Smooth muscle cell of the brain vasculature (primary cell): ENCODE measurements around the gene KRTAP5-1.

ENCODE experiments used
- DNase-seq: peaks from one replicate; pipeline ENCODE4 v3.0.0-alpha.2; 2012; ENCODE audit warnings: low read depth, low spot score

Gene KRTAP5-1

DNA sequence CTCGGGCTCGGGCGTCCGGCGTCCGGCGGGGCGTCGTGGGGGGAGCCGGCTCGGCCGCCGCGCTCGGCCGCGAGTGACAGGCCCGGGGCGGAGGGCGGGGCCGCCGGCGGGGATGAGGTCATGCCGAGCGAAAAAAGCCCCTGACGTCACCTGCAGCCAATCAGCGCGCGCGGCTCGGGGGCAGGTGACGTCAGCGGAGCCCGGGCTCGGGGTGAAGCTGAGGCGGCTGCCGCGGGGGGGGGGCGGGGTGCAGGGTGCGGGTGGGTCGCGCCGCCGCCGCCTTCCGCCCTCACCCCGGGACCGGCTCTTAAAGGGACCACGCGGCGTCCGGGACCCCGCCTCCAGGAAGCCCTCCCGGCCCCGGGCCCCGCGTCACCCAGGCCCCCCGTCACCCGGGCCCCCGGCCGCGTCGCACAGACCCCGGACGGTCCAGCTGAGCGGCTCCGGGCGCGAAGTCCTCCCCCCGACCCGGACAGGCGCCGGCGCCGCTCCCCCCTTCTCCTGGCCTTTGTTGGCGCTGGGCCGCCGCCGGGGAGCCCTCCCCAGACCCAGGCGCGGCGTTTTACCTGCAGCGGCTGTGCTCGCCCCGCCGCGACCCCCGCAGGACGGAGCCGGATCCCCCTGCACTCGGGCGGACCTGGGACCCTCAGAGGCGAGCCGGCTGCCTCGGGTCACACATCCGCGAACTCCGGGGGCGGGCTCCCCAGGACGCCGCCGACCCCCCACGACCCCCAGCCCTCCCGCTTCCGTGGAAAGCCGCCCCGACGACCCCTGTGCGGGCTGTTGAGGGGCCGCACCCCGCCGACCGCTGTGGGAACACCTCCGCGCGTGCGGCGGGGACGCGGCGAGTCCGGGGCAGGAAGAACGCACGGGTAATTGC lies 12.6 kb downstream of the KRTAP5-1 start, which contains the start of gene DUSP8:
Gene DUSP8 (minus strand): TSS at position 75 of the 880 bp plus-strand sequence. CDS start 6,445 bp downstream, outside the sequence.
- peak; percentile 33 for DNase-seq

DNA sequence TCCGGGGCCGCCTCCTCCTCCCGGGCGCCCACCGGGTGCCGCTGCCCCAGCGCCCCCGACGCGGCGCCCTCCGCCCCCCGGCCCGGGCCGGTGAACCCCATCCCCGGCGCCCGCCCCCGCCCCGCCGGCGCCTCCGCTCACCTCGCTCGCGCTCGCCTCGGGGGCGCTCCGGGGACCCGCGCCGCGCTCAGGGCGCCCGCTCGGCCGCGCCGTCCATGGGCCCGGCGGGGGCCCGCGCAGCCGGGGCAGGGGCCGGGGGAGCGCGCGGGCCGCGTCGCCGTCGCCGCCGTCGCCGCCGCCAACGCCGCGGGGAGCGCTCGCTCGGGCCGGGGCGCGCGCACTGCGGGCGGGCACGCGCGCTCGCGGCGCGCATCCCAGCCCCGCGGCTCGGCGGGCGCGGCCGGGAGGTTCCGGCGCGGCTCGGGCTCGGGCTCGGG lies 13.3 kb downstream of the KRTAP5-1 start:
- no peak for DNase-seq

DNA sequence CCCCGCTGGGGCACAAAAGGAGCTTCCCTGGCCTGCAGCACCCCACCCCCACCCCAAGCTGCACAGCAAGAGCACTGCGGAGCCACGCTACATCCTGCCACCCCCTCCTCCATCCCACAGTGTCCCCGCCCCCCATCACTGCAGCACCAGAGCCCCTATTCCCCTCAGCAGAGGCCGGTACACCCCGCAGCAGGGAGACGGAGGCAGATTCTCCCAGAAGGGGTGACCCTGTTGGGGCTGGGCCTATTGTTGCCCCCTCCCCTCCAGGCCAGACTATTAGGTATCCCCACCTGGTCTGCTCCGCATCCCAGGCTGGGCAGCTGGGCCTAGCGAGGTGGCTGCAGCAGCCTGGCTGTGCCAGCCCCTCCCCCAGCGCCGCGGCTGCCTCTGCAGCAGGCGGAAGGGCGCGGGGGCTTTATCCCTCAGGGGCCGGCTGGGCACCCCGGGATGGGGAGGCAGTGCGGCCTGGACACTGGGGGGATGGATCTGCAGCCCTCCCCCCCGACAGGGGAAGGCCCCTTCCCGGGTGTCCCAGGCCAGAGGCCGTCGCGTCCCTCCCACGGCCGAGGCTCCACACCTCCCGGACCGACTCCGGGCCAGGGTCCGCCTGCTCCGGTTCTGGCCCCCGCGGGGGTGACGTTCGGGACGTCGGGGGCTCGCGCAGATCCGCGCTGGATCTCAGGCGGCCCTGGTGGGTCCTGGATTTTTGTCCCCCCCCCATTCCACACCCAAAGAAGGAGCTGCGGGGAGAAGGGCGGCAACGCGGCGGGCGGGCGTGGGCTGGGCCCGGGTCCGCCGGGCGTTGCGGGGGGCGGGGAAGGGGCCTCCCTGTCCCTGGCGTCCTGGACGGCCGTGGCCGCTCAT lies 14.0 kb downstream of the KRTAP5-1 start:
- no peak for DNase-seq

DNA sequence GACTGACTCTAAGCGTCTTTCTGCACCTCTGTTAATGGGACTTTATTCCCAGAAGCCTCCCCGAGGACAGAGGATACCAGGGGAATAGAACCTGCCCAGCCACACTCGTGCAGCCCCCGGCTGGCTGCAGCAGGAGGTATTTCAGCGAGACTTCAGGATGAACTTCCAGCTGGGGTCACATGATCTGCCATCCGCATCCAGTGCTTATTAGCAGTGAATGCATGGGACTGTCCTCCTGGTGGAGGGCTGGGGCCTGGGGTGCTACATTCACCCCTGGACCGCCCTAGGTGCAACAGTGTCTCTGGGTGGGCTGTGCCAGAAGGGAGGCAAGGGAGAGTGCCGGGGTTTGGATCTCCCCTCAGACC lies 14.6 kb downstream of the KRTAP5-1 start:
- DNase-seq = no peak

DNA sequence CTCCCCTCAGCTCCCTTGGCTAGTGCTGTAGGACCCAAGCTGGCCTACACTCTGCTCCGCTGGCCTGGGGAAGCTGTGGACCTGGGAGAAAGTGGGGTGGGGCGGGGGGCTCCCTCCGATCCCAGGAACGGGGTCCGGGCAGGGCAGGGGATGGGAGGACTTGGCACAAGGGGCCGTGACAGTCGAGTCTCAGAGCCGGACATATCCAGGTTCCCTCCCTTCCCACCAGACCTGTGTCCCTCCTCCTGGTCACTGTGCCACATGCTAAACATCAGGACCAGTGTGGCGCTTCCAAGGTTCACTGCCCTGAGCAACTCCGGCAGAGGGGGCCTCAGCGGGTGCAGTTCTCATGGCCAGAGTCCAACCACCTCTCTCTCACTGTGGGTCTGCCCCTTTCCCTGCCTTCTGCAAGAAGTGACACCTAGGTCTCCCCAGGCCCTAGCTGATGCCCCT lies 15.1 kb downstream of the KRTAP5-1 start:
- no peak for DNase-seq

DNA sequence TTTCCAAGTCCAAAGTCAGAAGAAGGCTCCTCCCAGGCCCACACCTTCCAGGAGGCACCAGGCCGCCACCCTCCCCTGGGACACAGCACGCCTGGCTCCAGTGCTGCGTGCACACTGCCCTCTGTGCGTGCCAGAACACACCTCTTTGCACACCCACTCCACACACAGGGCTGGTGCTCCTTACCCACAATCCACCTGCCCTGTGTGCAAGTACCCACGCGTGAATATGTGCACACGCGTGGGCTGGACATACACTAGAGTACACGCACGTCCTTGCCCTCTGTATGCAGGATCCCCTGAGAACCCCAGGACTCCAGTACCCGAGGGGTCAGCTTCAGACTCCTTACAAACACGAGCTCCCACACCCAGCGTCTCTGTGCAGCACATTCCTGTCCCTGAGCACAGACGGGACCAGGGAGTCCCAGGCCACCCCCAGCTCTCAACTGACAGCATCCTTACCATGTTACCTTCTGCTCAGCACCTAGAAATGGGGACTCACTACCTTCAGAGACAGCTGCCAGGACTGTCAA lies 15.8 kb downstream of the KRTAP5-1 start:
- no peak for DNase-seq

DNA sequence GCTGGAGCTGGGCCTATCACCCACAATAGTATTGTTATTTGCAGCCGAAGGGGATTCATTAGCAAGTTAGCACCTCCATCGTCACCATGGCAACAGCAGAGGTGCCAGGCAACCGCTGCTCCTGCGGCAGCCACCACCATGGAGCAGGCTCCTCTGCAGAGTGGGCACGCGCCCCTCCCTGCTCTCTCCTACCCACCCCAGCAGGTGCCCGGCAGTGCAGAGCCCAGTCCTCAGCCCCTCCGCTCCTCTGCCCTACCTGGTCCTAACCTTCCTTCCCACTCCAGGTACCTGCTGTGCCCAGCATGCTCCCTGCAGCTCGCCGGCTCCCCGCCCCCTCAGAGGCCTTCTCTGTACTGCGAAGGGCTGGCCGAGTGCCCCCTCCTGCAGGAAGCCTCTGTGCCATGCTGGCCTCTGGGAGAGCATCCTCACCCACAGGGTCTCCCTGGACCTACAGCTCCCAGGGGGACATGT lies 16.6 kb downstream of the KRTAP5-1 start:
- DNase-seq = no peak

DNA sequence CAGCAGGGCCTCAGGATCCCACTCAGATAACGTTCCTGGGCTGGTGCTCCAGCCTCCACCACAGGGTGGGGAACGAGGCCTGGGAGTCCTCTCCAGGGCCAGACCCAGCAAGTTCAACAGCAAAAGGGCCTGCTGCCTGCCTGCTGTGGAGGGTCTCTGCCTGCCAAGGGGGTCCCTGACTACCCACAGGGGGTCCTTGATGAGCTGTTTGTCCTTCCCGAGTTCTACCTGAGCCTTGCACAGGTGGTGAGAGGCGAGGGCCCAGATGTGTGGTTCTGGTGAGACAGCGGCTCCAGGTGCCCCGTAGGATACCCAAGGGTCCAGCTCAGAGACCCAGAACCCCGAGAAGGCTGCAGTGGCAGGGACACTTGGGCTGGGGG lies 17.4 kb downstream of the KRTAP5-1 start:
- DNase-seq = no peak

DNA sequence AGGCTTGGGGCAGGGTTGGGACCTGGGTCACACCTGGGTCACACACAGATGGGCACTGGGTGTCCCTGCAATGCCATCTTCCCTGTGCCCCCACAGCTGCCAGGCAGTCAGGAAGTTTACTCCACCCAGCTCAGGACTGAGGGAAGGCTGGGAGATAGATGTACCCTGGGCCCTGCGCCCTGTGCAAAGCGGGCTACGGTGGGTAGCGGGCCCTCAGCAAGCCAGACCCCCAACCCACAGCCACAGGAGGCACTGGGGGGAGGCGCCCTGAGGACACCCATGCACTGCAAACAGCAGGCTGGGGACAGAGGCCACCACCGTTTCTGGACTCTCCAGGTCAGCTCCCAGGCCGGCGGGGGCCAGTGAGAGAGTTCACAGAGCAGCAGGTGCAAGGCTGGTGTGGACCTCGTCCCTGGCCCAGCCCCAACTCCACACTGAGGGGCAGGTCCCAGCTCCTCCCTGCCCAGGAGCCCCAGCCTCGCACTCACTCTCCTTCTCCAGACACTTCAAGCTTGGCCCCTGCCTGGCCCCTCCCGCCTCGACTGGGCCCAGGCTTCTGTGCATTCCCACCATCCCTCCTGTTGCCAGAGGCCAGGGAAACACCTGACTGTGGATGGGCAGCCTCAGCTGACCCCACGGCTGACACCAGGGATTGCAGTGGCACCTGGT lies 17.9 kb downstream of the KRTAP5-1 start:
- DNase-seq = no peak

DNA sequence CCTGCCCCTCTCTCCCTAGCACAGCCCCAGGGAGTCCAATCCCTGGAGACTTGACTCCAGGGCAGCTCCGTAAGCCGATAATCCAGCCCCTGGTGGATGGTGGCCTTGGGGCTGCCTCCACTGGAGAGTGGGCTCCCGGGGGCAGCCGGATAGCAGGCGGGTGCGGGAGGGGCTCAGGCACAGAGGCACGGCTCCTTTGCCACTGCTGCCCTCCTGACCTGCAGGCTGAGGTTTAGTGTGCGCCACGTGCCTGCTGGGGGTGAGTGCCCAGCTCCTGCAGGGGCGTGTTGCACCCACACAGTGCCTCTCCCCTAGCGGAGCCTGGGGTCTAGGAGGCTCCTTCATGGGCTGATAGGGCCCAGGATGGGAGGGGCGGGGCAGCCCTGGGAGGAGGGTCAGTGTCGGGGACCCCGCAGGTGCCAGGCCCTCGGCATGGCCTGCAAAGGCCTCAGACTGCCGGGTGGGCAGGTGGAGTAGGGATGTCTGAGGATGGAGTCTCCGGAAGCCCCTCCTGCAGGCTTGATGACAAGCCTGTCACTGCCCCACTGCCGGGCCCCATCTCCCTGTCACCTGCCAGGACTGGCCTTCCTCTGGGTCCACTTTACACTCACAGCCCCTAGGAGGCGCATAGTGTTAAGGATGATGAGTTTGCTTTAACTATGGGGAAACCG lies 18.6 kb downstream of the KRTAP5-1 start:
- no peak for DNase-seq

DNA sequence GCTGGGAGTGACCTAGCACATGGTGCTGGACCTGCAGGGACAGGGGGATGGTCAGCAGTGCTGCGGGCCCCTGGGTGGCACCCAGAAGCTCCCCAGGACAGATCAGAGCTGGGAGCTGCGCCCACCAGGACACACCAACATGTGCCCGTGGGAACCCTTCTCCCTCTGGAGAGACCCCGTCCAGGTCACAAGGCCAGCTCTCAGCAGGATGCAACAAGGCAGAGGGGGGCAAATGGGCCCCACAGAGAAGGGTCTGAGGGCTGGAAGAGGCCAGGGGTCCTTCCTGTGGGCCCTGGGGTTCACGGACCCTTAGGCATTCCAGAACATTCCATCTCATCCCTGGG lies 19.2 kb downstream of the KRTAP5-1 start:
- no peak for DNase-seq

DNA sequence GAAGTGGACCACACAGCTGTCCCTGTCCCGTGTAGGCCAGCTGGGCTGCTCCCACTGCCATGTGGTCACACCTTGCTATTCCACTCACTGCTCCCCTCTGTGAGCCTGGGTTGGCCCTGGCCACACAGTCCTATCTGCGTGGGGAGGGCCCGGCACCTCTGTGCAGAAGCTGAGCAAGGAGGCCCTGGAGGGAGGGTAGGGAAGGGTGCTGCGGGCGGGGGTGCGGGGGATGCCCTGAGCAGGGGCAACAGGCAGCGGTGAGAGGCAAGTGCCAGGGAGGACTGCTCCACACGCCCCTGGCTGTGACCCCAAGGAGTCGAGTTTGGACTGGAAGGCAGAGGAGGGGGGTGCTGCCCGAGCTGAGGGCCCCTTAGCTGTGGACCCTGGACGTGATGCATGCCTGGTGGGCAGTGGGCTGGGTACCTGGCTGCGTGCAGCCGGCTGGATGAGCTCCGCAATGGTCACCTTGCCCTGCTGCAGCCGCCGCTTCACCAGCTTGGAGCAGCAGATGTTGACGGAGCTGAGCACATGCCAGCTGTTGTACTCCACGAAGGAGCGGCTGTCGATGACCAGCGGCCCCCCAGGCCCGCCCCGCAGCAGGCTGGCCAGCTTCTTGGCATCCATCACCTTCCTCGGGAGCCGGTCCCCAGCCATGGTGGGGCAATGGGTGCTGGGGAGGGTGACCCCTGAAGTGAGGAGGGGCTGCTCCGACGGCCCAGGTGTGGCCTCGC lies 19.7 kb downstream of the KRTAP5-1 start:
- DNase-seq = no peak

DNA sequence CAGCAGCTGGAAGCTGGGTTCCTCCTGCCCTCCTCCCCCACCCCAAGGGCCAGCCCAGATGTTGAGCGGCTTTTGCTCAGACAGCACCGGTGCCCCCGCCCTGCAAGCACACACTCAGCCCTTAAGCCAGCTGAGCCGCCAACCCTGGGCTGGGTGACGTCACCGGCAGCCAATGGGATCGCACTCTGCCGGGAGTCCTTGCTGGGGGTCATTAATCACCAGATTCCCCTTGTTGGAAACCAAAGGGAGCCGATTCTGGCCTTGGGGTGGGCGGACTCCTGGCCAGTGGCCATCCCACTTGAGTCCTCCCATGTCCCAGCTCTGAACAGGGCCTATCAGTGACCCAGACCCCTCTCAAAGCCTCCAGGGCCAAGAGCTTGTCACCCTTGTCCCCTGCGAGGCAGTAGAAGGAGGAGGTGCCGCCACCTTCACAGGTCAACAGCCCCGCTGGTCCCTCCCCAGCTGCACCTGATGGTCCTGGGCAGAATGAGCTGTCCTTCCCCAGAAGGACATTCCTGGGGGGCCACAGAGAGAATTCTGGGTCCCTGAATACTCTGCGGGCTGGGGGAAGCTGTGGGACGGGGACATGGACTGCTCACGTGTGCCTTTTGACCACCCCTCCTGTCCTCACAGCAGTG lies 20.4 kb downstream of the KRTAP5-1 start:
- peak; percentile 45 for DNase-seq

DNA sequence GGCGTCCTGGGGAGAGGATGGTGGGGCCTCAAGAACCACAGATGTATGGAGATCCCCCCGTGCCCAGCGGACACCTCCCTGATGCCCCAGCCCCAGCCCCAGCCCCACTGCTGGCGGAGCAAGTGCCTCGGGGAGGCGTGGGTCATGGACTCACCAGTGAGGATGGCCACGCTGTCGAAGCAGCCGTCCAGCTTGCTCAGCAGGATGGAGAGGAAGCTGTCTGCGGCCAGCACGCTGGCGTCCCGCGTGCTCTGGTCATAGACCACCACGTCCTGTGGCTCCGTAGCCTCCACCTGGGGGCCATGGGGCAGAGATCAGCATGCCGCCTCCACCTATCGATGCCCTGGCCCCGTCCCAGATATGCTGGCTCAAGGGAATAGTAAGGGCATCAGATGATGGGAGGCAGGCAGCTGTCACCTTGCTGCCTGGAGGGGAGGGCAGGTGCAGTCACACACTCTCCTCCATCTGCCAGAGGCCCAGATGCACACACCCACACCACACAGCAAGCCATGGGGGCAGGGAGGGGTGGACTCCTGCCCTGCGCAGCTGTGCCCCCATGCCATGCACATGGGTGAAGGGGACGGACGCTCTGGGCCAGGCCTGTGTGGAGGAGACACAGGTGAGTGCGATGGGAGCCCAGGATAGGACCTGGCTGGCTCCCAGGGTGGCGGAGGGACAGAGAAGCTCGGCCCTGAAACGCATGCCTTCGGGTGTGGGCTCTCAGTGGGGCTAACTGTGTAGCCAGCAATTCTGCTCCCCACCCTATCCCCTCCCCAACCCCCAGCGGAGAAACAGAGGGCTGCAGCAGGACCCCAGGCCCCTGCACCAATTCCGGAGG lies 21.2 kb downstream of the KRTAP5-1 start:
- DNase-seq = no peak

DNA sequence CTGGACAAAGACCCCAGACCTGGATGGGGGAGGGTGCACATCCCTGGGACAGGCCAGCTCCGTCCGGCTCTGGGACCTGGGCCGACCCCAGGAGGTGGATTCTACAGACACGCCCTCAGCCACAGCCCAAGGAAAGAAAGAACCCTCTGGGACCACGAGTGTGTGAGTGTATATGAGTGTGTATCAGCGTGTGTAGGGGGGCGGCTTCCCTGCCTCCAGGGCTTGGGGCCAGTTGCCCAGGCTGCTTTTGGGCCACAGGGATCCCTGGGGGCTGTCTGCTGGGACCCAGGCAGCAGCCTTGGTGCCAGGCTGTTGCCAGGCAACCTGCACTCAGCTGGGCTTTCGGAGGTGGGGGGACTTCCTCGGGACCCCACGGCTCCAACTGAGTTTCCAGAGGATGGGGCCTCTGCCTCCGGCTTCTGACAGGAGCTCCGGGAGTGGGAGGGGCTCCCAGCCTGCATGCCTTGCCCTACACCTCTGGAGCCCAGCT lies 21.9 kb downstream of the KRTAP5-1 start:
- DNase-seq = no peak

DNA sequence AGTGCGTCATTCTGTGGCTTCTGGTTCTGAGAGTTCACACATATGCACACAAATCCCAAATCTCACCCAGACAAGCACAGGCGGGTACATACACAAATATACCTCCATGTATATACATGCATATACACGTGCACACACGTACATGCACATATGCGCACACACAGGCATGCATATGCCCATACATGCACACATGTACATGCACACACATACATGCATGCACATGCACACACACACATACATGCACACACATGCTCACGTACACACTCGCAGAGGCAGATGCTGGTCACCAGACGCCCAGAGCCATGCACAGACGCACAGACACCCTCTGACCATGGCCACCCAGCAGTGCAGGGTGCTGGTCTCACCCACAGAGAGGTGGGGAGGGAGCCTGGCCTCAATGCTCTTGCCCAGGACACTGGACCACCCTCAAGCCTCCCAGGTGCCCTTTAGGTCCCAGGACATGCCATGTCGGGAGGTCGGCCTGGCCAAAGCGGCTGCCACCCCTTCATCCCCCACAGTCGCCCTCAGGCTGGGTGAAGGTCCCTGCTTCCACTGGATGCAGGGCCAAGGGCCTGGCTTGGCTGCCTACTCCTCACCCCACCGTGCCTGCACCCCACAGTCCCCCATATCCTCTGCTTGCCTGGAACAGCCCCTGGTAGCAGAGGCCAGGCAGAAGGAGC lies 22.5 kb downstream of the KRTAP5-1 start:
- DNase-seq = no peak

DNA sequence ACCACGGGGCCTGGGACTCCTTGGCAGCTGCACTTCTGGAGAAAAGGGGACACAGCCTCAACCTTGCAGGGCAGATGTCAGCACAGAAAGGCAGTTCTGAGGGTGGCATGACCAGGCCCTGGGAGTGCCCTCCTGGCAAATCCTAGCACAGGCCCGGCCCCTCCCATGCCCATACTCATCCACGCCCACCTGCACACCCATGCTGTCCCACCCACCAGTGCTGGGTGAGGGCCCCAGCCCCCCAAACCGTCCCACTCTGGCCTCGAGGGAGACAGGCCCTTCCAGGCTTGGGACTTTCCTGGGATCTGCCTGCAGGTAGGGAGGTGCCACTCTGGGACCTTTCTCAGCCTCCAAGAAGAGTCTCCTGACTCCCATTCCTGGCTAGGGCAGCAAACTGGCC lies 23.1 kb downstream of the KRTAP5-1 start:
- no peak for DNase-seq

DNA sequence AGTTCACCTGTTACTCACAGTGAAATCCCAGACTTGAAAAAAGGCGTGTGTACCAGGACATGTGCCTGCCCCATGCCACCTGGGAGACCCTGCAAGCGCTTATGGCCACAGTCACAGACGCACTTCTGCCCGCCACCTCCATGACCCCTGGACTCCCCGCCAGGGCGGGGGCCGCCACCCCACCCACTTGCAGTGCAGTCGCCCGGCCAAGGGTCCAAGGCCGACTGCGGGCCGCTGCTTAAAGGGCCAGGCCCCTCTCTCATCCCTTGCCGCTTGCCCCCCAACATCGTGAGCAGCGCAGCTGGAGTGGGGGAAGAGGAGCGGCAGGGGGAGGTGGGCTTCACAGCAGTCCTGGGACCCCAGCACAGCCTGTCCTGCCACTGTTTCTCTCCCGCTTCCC lies 23.8 kb downstream of the KRTAP5-1 start:
- DNase-seq = no peak
